H9 (cell line): ENCODE data around the gene NEURL1B. TPM values are rescaled to one million over a fixed set of nuclear protein-coding genes. Genes with fewer than 3 reads are reported as not detected.

Source experiments
- DNase-seq: peaks from one replicate; pipeline ENCODE4 v3.0.0-alpha.2; 2017
- H2AFZ ChIP-seq: one replicate; pipeline ENCODE4 v1.6.1; 2013; ENCODE audit warnings: mild to moderate bottlenecking, low read length, control low read depth, moderate library complexity
- H2AK5ac ChIP-seq: 2 replicates; pipeline ENCODE4 v1.6.1; 2013; ENCODE audit warnings: low read length, control low read depth, mixed read lengths; ENCODE audit not compliant: insufficient read length
- H2BK120ac ChIP-seq: one replicate; pipeline ENCODE4 v1.6.1; 2013; ENCODE audit warnings: low read depth, mild to moderate bottlenecking, low read length, control low read depth, inconsistent platforms; ENCODE audit not compliant: poor library complexity, severe bottlenecking
- H2BK12ac ChIP-seq: 2 replicates; pipeline ENCODE4 v1.6.1; 2013; ENCODE audit warnings: low read length, control low read depth, mixed read lengths, low read depth; ENCODE audit not compliant: insufficient read length
- H2BK15ac ChIP-seq: 2 replicates; pipeline ENCODE4 v1.6.1; 2013; ENCODE audit warnings: low read depth, low read length, control low read depth
- H2BK20ac ChIP-seq: one replicate; pipeline ENCODE4 v1.6.1; 2013; ENCODE audit warnings: low read depth, mild to moderate bottlenecking, low read length, control low read depth, inconsistent platforms; ENCODE audit not compliant: poor library complexity, severe bottlenecking
- H2BK5ac ChIP-seq: 2 replicates; pipeline ENCODE4 v1.6.1; 2013; ENCODE audit warnings: low read length, control low read depth, mixed read lengths; ENCODE audit not compliant: insufficient read length
- H3K14ac ChIP-seq: 2 replicates; pipeline ENCODE4 v1.6.1; 2013; ENCODE audit warnings: low read length, control low read depth; ENCODE audit not compliant: insufficient read depth
- H3K18ac ChIP-seq: 2 replicates; pipeline ENCODE4 v1.6.1; 2013; ENCODE audit warnings: low read depth, mild to moderate bottlenecking, mixed read lengths, low read length, control low read depth; ENCODE audit not compliant: insufficient read length
- H3K23ac ChIP-seq: 2 replicates; pipeline ENCODE4 v1.6.1; 2013; ENCODE audit warnings: low read length, control low read depth, mixed read lengths, low read depth; ENCODE audit not compliant: insufficient read length
- H3K23me2 ChIP-seq: 2 replicates; pipeline ENCODE4 v1.6.1; 2013; ENCODE audit warnings: low read depth, mild to moderate bottlenecking, mixed read lengths, low read length, control low read depth; ENCODE audit not compliant: insufficient read length, poor library complexity, severe bottlenecking
- H3K27ac ChIP-seq: 2 replicates; pipeline ENCODE4 v1.5.1; 2013; ENCODE audit warnings: low read length, control low read depth, mixed read lengths, low read depth; ENCODE audit not compliant: insufficient read length
- H3K27me3 ChIP-seq: 2 replicates; pipeline ENCODE4 v1.6.1; 2013; ENCODE audit warnings: low read length, control low read depth, inconsistent platforms; ENCODE audit not compliant: insufficient read depth
- H3K4ac ChIP-seq: 2 replicates; pipeline ENCODE4 v1.6.1; 2013; ENCODE audit warnings: low read depth, mild to moderate bottlenecking, control low read depth, inconsistent platforms, low read length, moderate library complexity
- H3K4me1 ChIP-seq: 2 replicates; pipeline ENCODE4 v1.6.1; 2013; ENCODE audit warnings: low read length, control low read depth, inconsistent platforms; ENCODE audit not compliant: insufficient read depth
- H3K4me2 ChIP-seq: 2 replicates; pipeline ENCODE4 v1.6.1; 2013; ENCODE audit warnings: low read length, control low read depth, mixed read lengths; ENCODE audit not compliant: insufficient read length, insufficient read depth
- H3K56ac ChIP-seq: 2 replicates; pipeline ENCODE4 v1.6.1; 2013; ENCODE audit warnings: low read depth, mild to moderate bottlenecking, mixed read lengths, low read length, control low read depth; ENCODE audit not compliant: insufficient read length
- H3K79me1 ChIP-seq: 2 replicates; pipeline ENCODE4 v1.6.1; 2013; ENCODE audit warnings: low read depth, mild to moderate bottlenecking, moderate library complexity, low read length, control low read depth, inconsistent platforms; ENCODE audit not compliant: insufficient read depth, poor library complexity, severe bottlenecking
- H3K79me2 ChIP-seq: 2 replicates; pipeline ENCODE4 v1.6.1; 2013; ENCODE audit warnings: low read length, control low read depth, inconsistent platforms; ENCODE audit not compliant: insufficient read depth
- H3K9ac ChIP-seq: 2 replicates; pipeline ENCODE4 v1.6.1; 2013; ENCODE audit warnings: low read length, control low read depth, mixed read lengths; ENCODE audit not compliant: insufficient read length; ENCODE audit errors: extremely low read depth
- H3K9me3 ChIP-seq: one replicate; pipeline ENCODE4 v1.6.1; 2013; ENCODE audit warnings: low read depth, low read length, inconsistent platforms; ENCODE audit not compliant: control insufficient read depth
- H3T11ph ChIP-seq: one replicate; pipeline ENCODE4 v1.6.1; 2013; ENCODE audit warnings: mild to moderate bottlenecking, low read length, control low read depth, inconsistent platforms
- H4K20me1 ChIP-seq: one replicate; pipeline ENCODE4 v1.6.1; 2013; ENCODE audit not compliant: control insufficient read depth, insufficient read length, insufficient read depth
- H4K5ac ChIP-seq: 2 replicates; pipeline ENCODE4 v1.6.1; 2013; ENCODE audit warnings: low read depth, mild to moderate bottlenecking, mixed read lengths, low read length, control low read depth; ENCODE audit not compliant: insufficient read length
- H4K8ac ChIP-seq: replicated peaks from 2 replicates; pipeline ENCODE4 v1.6.1; 2013; ENCODE audit warnings: low read length, control low read depth, mixed read lengths, low read depth; ENCODE audit not compliant: insufficient read length
- H4K91ac ChIP-seq: 2 replicates; pipeline ENCODE4 v1.6.1; 2013; ENCODE audit warnings: low read depth, mild to moderate bottlenecking, moderate library complexity, mixed read lengths, low read length, control low read depth; ENCODE audit not compliant: insufficient read length
- H3K27ac Mint-ChIP-seq, 3 experiments: 2 replicates in 2 of 3; 3 replicates in 1 of 3; pipeline ENCODE4 v1.8.0; 2020 to 2021; ENCODE audit warnings: mixed read lengths in 3 of 3, mild to moderate bottlenecking in 1 of 3, moderate library complexity in 1 of 3
- H3K27me3 Mint-ChIP-seq: 2 replicates; pipeline ENCODE4 v1.8.0; 2021; ENCODE audit warnings: low read depth, mild to moderate bottlenecking, moderate library complexity, mixed read lengths
- H3K36me3 Mint-ChIP-seq, 3 experiments: 2 replicates in 2 of 3; 3 replicates in 1 of 3; pipeline ENCODE4 v1.8.0; 2020 to 2021; ENCODE audit warnings: low read depth in 3 of 3, mixed read lengths in 3 of 3; ENCODE audit not compliant: insufficient read depth in 1 of 3
- H3K4me1 Mint-ChIP-seq, 2 experiments: 2 replicates each; pipeline ENCODE4 v1.8.0; 2020; ENCODE audit warnings: mixed read lengths in 2 of 2
- H3K4me3 Mint-ChIP-seq, 2 experiments: 2 replicates in 1 of 2; 3 replicates in 1 of 2; pipeline ENCODE4 v1.8.0; 2020 to 2021; ENCODE audit warnings: mild to moderate bottlenecking in 2 of 2, mixed read lengths in 2 of 2, moderate library complexity in 1 of 2
- H3K9me3 Mint-ChIP-seq, 2 experiments: 2 replicates in 1 of 2; 3 replicates in 1 of 2; pipeline ENCODE4 v1.8.0; 2020; ENCODE audit warnings: mild to moderate bottlenecking in 2 of 2, mixed read lengths in 2 of 2, moderate library complexity in 1 of 2
- WGBS: extraction: QIAGEN DNeasy Blood & Tissue Kit; methylation state at CpG from one replicate; pipeline ENCODE4 v1.1.7; 2013; ENCODE audit warnings: missing lambda C conversion rate, low lambda C conversion rate, mixed read lengths; ENCODE audit not compliant: insufficient read length; ENCODE audit errors: extremely low coverage; 5-methylcytosine and 5-hydroxymethylcytosine counted together
- total RNA-seq: library from RNA; stranded (reverse); gene quantifications from 2 replicates; pipeline ENCODE4 v1.2.1, GENCODE V29; 2021
- TF ChIP-seq, protein P1 (sequence below): fragments of 200-600 bp; sonication (generic); conservative IDR thresholded peaks from 3 replicates; pipeline ENCODE4 v1.8.0; 2021; ENCODE audit warnings: antibody characterized with exemption, mild to moderate bottlenecking

NEURL1B gene
- total RNA-seq, 1 experiment from 2014 or later, result 3.6 TPM

GRCh38 chr5:172714491-172715420 is 73.7 kb downstream of the NEURL1B start:
- TF ChIP-seq, protein P1, sequence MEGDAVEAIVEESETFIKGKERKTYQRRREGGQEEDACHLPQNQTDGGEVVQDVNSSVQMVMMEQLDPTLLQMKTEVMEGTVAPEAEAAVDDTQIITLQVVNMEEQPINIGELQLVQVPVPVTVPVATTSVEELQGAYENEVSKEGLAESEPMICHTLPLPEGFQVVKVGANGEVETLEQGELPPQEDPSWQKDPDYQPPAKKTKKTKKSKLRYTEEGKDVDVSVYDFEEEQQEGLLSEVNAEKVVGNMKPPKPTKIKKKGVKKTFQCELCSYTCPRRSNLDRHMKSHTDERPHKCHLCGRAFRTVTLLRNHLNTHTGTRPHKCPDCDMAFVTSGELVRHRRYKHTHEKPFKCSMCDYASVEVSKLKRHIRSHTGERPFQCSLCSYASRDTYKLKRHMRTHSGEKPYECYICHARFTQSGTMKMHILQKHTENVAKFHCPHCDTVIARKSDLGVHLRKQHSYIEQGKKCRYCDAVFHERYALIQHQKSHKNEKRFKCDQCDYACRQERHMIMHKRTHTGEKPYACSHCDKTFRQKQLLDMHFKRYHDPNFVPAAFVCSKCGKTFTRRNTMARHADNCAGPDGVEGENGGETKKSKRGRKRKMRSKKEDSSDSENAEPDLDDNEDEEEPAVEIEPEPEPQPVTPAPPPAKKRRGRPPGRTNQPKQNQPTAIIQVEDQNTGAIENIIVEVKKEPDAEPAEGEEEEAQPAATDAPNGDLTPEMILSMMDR, result peak; percentile 84
- peak; percentile 87 for DNase-seq
- Histone ChIP-seq H3K9me3 (no peaks in the 10 kb centered on the region), H3K27me3 (peaks cover 3% of the 10 kb centered on the region; the same call in 1 of the 2 replicates), H3K79me2 (no peaks in the 10 kb centered on the region), H3K23me2 (no peaks in the 10 kb centered on the region), H2AK5ac (no peak overlapping the region), H3T11ph (no peak overlapping the region), H2BK5ac (no peak overlapping the region), H4K8ac (no peak overlapping the region), H2AFZ (no peak overlapping the region), H4K5ac (no peak overlapping the region), H3K27ac (no peak overlapping the region), H2BK15ac (no peak overlapping the region), H3K4ac (no peak overlapping the region), H3K4me1 (0 out of 2 replicates have a peak, but pooled peaks cover 1% of the 10 kb centered on the region), H3K56ac (no peak overlapping the region), H4K20me1 (no peaks in the 10 kb centered on the region), H2BK120ac (no peak overlapping the region), H3K4me2 (no peak overlapping the region), H2BK20ac (no peak overlapping the region), H4K91ac (no peak overlapping the region), H3K79me1 (no peaks in the 10 kb centered on the region), H3K9ac (no peak overlapping the region), H3K14ac (no peak overlapping the region), H3K18ac (no peak overlapping the region), H2BK12ac (no peak overlapping the region), H3K23ac (no peak overlapping the region)
- Mint-ChIP-seq H3K4me1 (peaks cover 4 to 6% of the 10 kb centered on the region in 2 experiments; a peak in 3 of 4 replicates), H3K27ac (no peak overlapping the region; a peak in 1 of 7 replicates), H3K36me3 (no peaks in the 10 kb centered on the region), H3K9me3 (no peaks in the 10 kb centered on the region), H3K4me3 (no peak overlapping the region), H3K27me3 (peaks cover 19% of the 10 kb centered on the region)
- no CpG with 5 or more reads among the region's 15 CpGs for WGBS
